ENCODE measurements around the gene AGRN.
A peak's percentile ranks its signal among the peaks of the same experiment; 100 is the strongest.
"Not testable (repeated sequence)": the region's sequence is repeated elsewhere in the genome, so short reads cannot be mapped to it uniquely, and the experiment has no call there.

AGRN gene

DNA sequence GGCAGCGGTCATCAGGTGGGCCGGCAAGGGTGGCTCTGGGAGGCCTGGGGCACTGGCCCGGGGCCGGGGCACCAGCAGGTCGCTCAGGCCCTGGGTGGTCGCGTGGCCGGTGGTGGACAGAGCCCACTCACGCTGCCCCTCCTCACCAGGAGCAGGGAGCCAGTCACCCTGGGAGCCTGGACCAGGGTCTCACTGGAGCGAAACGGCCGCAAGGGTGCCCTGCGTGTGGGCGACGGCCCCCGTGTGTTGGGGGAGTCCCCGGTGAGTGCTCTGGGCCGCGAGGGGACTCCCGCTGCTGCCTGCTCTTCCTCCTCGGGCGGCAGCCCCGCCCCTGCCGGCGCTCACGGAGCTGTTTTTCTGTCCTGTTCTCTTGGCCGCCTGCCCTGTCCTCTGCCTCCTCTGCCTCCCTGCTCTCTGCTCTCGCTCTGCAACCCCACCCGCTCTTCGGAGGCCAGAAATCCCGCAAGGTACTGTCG, 30.7 kb downstream of the AGRN start:
- H3K36me3 ChIP-seq (ENCODE audit: insufficient read depth, low read length) = peaks cover 10% of the 10 kb centered on the region; the same call in 1 of the 2 replicates
- H3K4me1 ChIP-seq (ENCODE audit: insufficient read depth, low read length) = no peaks in the 10 kb centered on the region

DNA sequence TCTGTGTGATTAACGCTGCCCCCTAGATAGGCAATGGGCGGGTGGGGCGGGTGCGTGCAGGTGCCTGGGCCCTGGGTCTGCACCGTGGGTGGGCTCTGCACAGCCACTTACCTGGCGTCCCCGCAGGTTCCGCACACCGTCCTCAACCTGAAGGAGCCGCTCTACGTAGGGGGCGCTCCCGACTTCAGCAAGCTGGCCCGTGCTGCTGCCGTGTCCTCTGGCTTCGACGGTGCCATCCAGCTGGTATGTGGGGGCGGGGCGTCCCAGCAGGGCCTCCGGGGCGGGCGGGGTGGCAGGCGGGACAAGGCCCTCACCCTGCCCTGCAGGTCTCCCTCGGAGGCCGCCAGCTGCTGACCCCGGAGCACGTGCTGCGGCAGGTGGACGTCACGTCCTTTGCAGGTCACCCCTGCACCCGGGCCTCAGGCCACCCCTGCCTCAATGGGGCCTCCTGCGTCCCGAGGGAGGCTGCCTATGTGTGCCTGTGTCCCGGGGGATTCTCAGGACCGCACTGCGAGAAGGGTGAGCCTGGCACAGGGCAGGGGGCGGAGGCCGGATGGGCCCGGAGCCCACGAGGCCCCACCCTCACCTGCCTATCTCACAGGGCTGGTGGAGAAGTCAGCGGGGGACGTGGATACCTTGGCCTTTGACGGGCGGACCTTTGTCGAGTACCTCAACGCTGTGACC, 31.3 kb downstream of the AGRN start:
- H3K4me1 ChIP-seq (ENCODE audit: insufficient read depth, low read length) = no peaks in the 10 kb centered on the region
- H3K9me3 ChIP-seq (ENCODE audit: control insufficient read depth, insufficient read depth, low read length) = no peaks in the 10 kb centered on the region
- H3K9ac ChIP-seq (ENCODE audit: low read depth, low read length) = no peak overlapping the region
- peaks cover 6% of the 10 kb centered on the region; the same call in 1 of the 2 replicates for H3K36me3 ChIP-seq (ENCODE audit: insufficient read depth, low read length)

More for the DNA sequence above, 30.7 kb downstream of the AGRN start:
- H3K9ac ChIP-seq (ENCODE audit: low read depth, low read length) = no peak overlapping the region
- no peaks in the 10 kb centered on the region for H3K9me3 ChIP-seq (ENCODE audit: control insufficient read depth, insufficient read depth, low read length)

DNA sequence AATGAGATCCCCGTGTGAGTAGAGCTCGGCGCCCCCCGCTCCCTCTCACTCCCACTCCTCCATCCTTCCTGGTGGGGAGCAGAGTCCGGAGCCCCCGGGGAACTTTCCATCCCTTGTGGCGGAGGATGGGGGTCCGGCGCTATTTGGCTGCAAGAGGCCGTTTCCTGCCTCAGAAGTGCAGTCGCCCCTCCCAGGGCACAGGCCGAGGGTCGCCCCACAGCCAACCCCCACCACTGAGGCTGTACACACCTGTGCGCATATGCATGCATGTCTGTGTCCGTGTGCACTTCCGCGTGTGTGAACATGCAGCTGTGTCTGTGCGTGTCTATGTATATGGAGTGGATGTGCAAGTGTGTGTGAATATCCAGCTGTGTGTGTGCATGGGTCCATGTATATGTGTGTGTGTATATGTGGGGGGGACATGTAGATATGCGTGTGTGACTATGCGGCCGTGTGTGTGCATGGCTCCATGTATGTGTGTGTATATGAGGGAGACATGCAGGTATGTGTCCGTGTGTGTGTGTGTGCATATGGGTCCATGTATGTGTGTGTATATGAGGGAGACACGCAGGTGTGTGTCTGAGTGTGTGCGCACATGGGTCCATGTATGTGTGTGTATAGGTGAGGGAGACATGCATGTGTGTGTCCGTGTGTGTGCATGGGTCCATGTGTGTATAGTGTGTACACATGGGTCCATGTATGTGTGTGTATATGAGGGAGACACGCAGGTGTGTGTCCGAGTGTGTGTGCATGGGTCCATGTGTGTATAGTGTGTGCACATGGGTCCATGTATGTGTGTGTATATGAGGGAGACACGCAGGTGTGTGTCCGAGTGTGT, 32.3 kb downstream of the AGRN start:
- Histone ChIP-seq H3K9ac (ENCODE audit: low read depth, low read length) (no peak overlapping the region), H3K9me3 (ENCODE audit: control insufficient read depth, insufficient read depth, low read length) (no peaks in the 10 kb centered on the region), H3K4me1 (ENCODE audit: insufficient read depth, low read length) (no peaks in the 10 kb centered on the region), H3K36me3 (ENCODE audit: insufficient read depth, low read length) (peaks cover 6% of the 10 kb centered on the region; the same call in 1 of the 2 replicates)

DNA sequence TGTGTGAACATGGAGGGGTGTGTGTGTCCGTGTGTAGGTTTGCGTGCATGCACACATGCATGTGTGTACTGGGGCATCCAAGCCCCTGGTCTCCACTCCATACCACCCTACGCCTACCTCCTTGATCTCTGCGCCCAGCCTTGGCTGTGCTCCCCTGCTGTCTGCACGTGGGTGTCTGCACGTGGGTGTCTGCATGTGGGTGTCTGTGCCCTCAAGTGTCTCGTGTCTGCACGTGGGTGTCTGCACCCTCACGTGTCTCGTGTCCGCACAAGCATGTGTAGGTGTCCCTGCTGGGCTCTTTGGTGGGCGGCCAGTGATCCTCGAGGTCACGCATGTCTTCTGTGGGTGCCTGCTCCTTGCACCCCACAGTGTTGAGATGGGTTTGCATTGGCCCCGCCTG, 33.1 kb downstream of the AGRN start:
- H3K9ac ChIP-seq (ENCODE audit: low read depth, low read length) = no peak overlapping the region
- H3K9me3 ChIP-seq (ENCODE audit: control insufficient read depth, insufficient read depth, low read length) = no peaks in the 10 kb centered on the region
- H3K36me3 ChIP-seq (ENCODE audit: insufficient read depth, low read length) = peaks cover 6% of the 10 kb centered on the region; the same call in 1 of the 2 replicates
- no peaks in the 10 kb centered on the region for H3K4me1 ChIP-seq (ENCODE audit: insufficient read depth, low read length)

DNA sequence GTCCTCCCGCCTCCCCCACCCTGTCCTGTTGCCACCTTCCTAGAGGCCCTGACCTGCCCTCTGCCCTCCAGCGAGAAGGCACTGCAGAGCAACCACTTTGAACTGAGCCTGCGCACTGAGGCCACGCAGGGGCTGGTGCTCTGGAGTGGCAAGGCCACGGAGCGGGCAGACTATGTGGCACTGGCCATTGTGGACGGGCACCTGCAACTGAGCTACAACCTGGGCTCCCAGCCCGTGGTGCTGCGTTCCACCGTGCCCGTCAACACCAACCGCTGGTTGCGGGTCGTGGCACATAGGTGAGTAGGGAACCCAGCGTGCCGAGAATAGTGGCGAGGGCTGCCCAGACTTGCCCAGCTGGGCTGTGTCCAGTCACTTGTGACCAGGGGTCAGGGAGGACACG, 33.8 kb downstream of the AGRN start:
- H3K36me3 ChIP-seq (ENCODE audit: insufficient read depth, low read length) = peaks cover 6% of the 10 kb centered on the region; the same call in 1 of the 2 replicates
- H3K9me3 ChIP-seq (ENCODE audit: control insufficient read depth, insufficient read depth, low read length) = no peaks in the 10 kb centered on the region
- no peaks in the 10 kb centered on the region for H3K4me1 ChIP-seq (ENCODE audit: insufficient read depth, low read length)
- no peak overlapping the region for H3K9ac ChIP-seq (ENCODE audit: low read depth, low read length)

DNA sequence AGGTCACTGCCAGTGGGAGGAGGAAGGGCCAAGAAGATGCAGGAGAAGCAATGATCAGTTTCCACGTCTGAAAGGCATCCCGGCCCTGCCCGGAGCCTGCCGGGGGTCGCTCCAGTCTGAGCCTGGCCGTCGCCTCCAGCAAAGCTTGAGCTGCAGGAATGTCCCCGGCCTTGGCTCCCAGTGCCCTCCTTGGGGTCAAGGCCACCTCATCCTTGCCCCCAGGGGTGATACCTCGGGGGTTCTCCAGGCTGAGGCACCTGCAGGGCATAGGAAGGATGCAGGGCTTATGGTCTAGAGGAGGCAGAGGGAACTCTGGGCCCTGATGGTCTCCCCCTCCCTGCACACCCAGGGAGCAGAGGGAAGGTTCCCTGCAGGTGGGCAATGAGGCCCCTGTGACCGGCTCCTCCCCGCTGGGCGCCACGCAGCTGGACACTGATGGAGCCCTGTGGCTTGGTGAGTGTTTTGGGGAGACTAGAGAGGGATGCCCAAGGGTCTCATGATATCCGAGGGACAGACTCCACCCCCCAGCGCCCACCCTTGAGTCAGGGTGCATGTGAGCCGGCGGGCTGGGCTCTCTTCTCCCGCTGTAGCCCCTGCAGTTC, 34.3 kb downstream of the AGRN start:
- peaks cover 6% of the 10 kb centered on the region; the same call in 1 of the 2 replicates for H3K36me3 ChIP-seq (ENCODE audit: insufficient read depth, low read length)
- H3K4me1 ChIP-seq (ENCODE audit: insufficient read depth, low read length) = no peaks in the 10 kb centered on the region
- H3K9ac ChIP-seq (ENCODE audit: low read depth, low read length) = no peak overlapping the region
- H3K9me3 ChIP-seq (ENCODE audit: control insufficient read depth, insufficient read depth, low read length) = no peaks in the 10 kb centered on the region

DNA sequence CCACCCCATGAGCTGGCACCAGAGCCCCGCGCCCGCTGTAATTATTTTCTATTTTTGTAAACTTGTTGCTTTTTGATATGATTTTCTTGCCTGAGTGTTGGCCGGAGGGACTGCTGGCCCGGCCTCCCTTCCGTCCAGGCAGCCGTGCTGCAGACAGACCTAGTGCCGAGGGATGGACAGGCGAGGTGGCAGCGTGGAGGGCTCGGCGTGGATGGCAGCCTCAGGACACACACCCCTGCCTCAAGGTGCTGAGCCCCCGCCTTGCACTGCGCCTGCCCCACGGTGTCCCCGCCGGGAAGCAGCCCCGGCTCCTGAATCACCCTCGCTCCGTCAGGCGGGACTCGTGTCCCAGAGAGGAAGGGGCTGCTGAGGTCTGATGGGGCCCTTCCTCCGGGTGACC, 35.1 kb downstream of the AGRN start:
- no peak overlapping the region for H3K9ac ChIP-seq (ENCODE audit: low read depth, low read length)
- no peaks in the 10 kb centered on the region for H3K4me1 ChIP-seq (ENCODE audit: insufficient read depth, low read length)
- no peaks in the 10 kb centered on the region for H3K9me3 ChIP-seq (ENCODE audit: control insufficient read depth, insufficient read depth, low read length)
- H3K36me3 ChIP-seq (ENCODE audit: insufficient read depth, low read length) = peaks cover 6% of the 10 kb centered on the region; the same call in 1 of the 2 replicates

DNA sequence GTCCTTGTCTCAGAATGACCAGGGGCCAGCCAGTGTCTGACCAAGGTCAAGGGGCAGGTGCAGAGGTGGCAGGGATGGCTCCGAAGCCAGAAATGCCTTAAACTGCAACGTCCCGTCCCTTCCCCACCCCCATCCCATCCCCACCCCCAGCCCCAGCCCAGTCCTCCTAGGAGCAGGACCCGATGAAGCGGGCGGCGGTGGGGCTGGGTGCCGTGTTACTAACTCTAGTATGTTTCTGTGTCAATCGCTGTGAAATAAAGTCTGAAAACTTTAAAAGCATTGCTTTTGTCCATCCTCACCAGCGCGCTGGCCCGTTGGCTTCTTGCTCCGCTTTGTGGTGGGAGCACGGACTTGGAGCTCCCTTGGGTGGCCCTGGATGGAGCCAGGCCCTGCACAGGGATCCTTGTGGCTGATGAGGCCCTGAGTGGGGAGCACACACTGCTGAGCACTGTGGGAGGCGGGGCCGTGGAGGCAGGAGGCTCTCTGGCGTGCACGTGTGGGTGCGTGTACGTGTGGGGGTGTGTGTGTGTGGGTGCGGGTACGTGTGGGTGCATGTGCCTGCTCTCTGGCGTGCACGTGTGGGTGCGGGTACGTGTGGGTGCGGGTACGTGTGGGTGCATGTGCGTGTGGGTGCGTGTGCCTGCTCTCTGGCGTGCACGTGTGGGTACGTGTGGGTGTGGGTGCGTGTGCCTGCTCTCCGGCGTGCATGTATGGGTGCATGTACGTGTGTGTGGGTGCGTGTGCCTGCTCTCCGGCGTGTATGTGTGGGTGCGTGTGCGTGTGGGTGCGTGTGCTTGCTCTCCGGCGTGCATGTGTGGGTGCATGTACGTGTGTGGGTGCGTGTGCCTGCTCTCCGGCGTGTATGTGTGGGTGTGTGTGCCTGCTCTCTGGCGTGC, 36.2 kb downstream of the AGRN start:
- Histone ChIP-seq H3K36me3 (ENCODE audit: insufficient read depth, low read length) (peaks cover 6% of the 10 kb centered on the region; the same call in 1 of the 2 replicates), H3K9me3 (ENCODE audit: control insufficient read depth, insufficient read depth, low read length) (no peaks in the 10 kb centered on the region), H3K9ac (ENCODE audit: low read depth, low read length) (no peak overlapping the region), H3K4me1 (ENCODE audit: insufficient read depth, low read length) (no peaks in the 10 kb centered on the region)

DNA sequence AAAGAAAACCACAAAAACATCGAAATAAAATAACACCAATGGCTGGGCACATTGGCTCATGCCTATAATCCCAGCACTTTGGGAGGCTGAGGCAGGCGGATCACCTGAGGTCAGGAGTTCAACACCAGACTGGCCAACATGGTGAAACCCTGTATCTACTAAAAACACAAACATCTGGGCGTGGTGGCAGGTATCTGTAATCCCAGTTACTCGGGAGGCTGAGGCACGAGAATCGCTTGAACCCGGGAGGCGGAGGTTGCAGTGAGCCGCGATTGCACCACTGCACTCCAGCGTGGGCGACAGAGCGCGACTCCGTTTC, 37.8 kb downstream of the AGRN start:
- H3K9ac ChIP-seq (ENCODE audit: low read depth, low read length); H3K4me1 ChIP-seq (ENCODE audit: insufficient read depth, low read length); H3K36me3 ChIP-seq (ENCODE audit: insufficient read depth, low read length); H3K9me3 ChIP-seq (ENCODE audit: control insufficient read depth, insufficient read depth, low read length): not testable (repeated sequence)

DNA sequence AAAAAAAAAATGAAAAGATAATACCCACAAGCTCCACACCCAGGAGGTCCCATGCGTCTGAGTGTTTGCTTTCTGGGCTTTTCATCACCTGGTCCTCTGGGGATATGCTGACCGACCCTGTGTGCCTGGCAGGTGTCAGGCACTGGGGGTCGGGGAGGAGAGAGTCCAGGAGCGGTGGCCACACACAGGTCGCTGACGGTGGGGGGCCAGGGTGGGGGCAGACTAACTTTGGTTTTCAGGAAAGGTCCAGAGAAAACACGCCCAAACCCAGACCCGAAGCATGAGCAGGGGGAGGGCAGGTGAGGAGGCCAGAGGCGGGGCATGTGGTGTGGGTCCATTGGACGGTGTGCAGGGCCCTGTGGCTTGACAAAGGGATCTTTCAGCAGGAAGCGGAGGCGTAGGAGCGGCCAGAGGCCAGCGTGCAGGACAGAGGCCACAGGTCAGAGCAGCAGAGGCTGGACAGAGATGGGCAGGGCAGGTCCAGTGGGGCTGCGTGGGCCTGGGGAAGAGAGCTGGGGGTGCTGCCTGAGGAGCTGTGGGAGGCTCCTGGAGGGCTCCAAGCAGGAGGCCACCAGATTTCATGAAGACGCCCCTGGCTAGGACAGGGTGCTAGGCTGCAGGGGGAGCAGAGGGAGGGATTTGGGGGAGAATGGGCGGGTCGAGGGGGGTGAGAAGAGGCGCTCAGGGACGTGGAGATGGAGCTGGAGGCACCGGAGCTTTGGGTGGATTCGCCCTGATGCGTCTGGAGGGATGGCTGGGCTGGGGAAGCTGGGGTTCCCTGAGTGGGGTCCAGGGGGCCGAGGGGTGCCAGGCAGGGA, 38.4 kb downstream of the AGRN start:
- H3K9me3 ChIP-seq (ENCODE audit: control insufficient read depth, insufficient read depth, low read length) = no peaks in the 10 kb centered on the region
- peak overlapping the region; percentile 29; the same call in 1 of the 2 replicates for H3K9ac ChIP-seq (ENCODE audit: low read depth, low read length)
- no peaks in the 10 kb centered on the region for H3K36me3 ChIP-seq (ENCODE audit: insufficient read depth, low read length)
- H3K4me1 ChIP-seq (ENCODE audit: insufficient read depth, low read length) = peaks cover 5% of the 10 kb centered on the region; the same call in 1 of the 2 replicates

DNA sequence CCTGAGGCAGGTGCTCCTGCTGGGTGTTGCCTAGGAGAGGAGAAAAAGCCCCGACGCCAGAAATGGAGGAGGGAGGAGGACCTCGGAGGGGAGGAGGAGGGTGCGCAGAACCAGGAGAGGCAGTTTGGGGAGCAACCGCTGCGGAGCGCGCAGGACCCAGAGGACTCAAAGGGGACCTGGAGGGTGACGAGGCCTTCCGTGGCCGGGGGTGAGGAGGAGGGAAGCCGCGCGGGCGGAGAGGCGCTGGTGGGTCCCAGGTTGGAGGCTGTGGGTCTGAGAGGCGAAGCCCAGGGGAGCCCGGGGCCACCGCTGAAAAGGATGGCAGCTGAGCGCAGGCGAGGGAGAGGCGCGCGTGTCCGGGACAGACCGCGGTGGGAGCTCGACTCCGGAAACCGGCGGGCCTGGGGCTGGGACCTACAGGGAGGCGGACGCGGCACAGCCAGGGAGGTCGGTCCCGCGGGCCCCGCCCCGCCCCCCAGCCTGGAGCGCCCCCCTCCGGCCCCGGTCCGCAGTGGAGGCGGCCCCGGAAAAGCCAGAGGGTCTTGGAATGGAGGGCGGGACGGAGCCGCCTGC, 39.1 kb downstream of the AGRN start:
- Histone ChIP-seq H3K9ac (ENCODE audit: low read depth, low read length) (peak overlapping the region; percentile 67; the same call in 1 of the 2 replicates), H3K4me1 (ENCODE audit: insufficient read depth, low read length) (peaks cover 5% of the 10 kb centered on the region; the same call in 1 of the 2 replicates), H3K9me3 (ENCODE audit: control insufficient read depth, insufficient read depth, low read length) (no peaks in the 10 kb centered on the region), H3K36me3 (ENCODE audit: insufficient read depth, low read length) (no peaks in the 10 kb centered on the region)

DNA sequence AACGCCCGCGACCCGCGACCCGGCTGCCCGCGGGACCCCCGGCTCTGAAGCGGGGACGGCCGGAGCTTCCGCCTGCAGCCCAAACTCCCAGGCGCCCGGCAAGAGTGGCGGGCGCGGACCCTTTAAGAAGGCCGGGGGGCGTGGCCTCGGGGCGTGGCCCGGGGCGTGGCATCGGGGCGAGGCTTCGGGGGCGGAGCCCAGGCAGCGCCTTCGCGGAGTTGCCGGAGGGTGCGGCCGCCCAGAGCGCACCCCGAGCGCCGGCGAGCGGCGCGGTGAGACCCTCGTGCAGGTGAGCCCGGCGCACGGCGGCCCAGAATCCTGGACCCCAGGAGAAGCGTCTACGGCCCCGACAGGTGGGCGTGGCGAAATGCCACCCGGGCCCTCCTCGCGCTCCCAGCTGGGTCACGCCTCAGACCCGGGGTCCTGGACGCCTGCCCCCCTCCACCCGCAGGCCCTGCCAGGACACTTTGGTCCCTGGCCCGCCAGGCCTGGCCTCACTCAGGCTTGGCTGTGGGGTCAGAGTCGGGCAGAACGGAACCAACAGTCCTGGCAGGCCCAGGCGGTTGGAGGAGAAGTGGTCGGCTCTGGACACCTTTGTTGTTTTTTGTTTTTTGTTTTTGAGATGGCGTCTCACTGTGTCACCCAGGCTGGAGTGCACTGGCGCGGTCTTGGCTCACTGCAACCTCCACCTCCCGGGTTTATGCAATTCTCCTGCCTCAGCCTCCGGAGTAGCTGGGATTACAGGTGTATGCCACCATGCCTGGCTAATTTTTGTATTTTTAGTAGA, 39.8 kb downstream of the AGRN start:
- peaks cover 5% of the 10 kb centered on the region; the same call in 1 of the 2 replicates for H3K4me1 ChIP-seq (ENCODE audit: insufficient read depth, low read length)
- H3K9me3 ChIP-seq (ENCODE audit: control insufficient read depth, insufficient read depth, low read length) = no peaks in the 10 kb centered on the region
- peak overlapping the region; percentile 67 for H3K9ac ChIP-seq (ENCODE audit: low read depth, low read length)
- H3K36me3 ChIP-seq (ENCODE audit: insufficient read depth, low read length) = no peaks in the 10 kb centered on the region
